WTC11 (cell line): ENCODE measurements around the gene PTPRN2. TPM values are rescaled to one million over a fixed set of nuclear protein-coding genes. Genes with fewer than 3 reads are reported as not detected.
A peak's percentile ranks its signal among the peaks of the same experiment; 100 is the strongest.

Experiments used
- ATAC-seq: fragments of 200-7000 bp; cut with Tn5 transposase; 2 replicates; pipeline ENCODE4 v1.10.0; 2021; ENCODE audit warnings: mild to moderate bottlenecking, moderate library complexity
- CTCF ChIA-PET: fragments of 300-600 bp; sonication (Branson Sonifier 250); formaldehyde crosslinking; loops from one replicate; lab custom pipeline; 2021; ENCODE audit warnings: antibody characterized with exemption; lab: Charles Lee
- POLR2A ChIA-PET: fragments of 350-600 bp; sonication (Branson Sonifier 250); formaldehyde crosslinking; loops from one replicate; lab custom pipeline; 2021; ENCODE audit warnings: antibody characterized with exemption; lab: Charles Lee
- DNase-seq: peaks from one replicate; pipeline ENCODE4 v3.0.0; 2021; ENCODE audit warnings: low spot score
- H3K27ac Mint-ChIP-seq: 2 replicates; pipeline ENCODE4 v1.8.0; 2021; ENCODE audit warnings: mixed read lengths
- H3K27me3 Mint-ChIP-seq: 2 replicates; pipeline ENCODE4 v1.8.0; 2021; ENCODE audit warnings: low read depth, mild to moderate bottlenecking, moderate library complexity, mixed read lengths
- H3K36me3 Mint-ChIP-seq: 2 replicates; pipeline ENCODE4 v1.8.0; 2021; ENCODE audit warnings: mixed read lengths
- H3K4me1 Mint-ChIP-seq: 2 replicates; pipeline ENCODE4 v1.8.0; 2022; ENCODE audit warnings: mixed read lengths
- H3K4me3 Mint-ChIP-seq: 2 replicates; pipeline ENCODE4 v1.8.0; 2021; ENCODE audit warnings: mild to moderate bottlenecking, moderate library complexity, mixed read lengths
- H3K9me3 Mint-ChIP-seq: 2 replicates; pipeline ENCODE4 v1.8.0; 2021; ENCODE audit warnings: mixed read lengths
- CBFB ChIP-seq: sonication (generic); formaldehyde crosslinking; IDR thresholded peaks from 2 replicates; pipeline ENCODE4 v1.8.1; 2022; ENCODE audit warnings: mild to moderate bottlenecking, low read depth, missing genetic modification reagents
- EMX1 ChIP-seq: fragments of 250-450 bp; sonication (Bioruptor Pico); IDR thresholded peaks from 2 replicates; pipeline ENCODE4 v1.8.0; 2021; ENCODE audit warnings: mild to moderate bottlenecking
- FOXP1 ChIP-seq: sonication (generic); formaldehyde crosslinking; IDR thresholded peaks from 2 replicates; pipeline ENCODE4 v1.8.0; 2022; ENCODE audit warnings: missing genetic modification reagents, mild to moderate bottlenecking, moderate library complexity, borderline replicate concordance
- GABPB1 ChIP-seq: sonication (generic); formaldehyde crosslinking; IDR thresholded peaks from 2 replicates; pipeline ENCODE4 v1.8.1; 2023; ENCODE audit warnings: mild to moderate bottlenecking, missing genetic modification reagents
- GRHL2 ChIP-seq: fragments of 250-450 bp; sonication (Bioruptor Pico); IDR thresholded peaks from 2 replicates; pipeline ENCODE4 v1.8.0; 2022; ENCODE audit warnings: mild to moderate bottlenecking, moderate library complexity; ENCODE audit not compliant: insufficient replicate concordance, severe bottlenecking
- JUN ChIP-seq: sonication (generic); formaldehyde crosslinking; IDR thresholded peaks from 2 replicates; pipeline ENCODE4 v1.8.0; 2023; ENCODE audit warnings: mild to moderate bottlenecking, missing genetic modification reagents
- MXD4 ChIP-seq: fragments of 250-450 bp; sonication (Bioruptor Pico); IDR thresholded peaks from 2 replicates; pipeline ENCODE4 v1.8.0; 2021; ENCODE audit warnings: mild to moderate bottlenecking, moderate library complexity, borderline replicate concordance
- NFE2L1 ChIP-seq: sonication (generic); formaldehyde crosslinking; IDR thresholded peaks from 2 replicates; pipeline ENCODE4 v1.8.1; 2023; ENCODE audit warnings: missing genetic modification reagents
- total RNA-seq: library from RNA; stranded (reverse); gene quantifications from 3 replicates; pipeline ENCODE4 v1.2.3, GENCODE V29; 2021
- TF ChIP-seq, protein P1 (sequence below): sonication (generic); formaldehyde crosslinking; IDR thresholded peaks from 2 replicates; pipeline ENCODE4 v1.8.1; 2022; ENCODE audit warnings: low read depth, mild to moderate bottlenecking, moderate library complexity, missing genetic modification reagents, borderline replicate concordance
- TF ChIP-seq, protein P2 (sequence below): sonication (generic); formaldehyde crosslinking; IDR thresholded peaks from 2 replicates; pipeline ENCODE4 v1.8.0; 2022; ENCODE audit warnings: missing genetic modification reagents
- TF ChIP-seq, protein P3 (sequence below): sonication (generic); formaldehyde crosslinking; IDR thresholded peaks from 2 replicates; pipeline ENCODE4 v1.8.1; 2022; ENCODE audit warnings: mild to moderate bottlenecking, moderate library complexity, missing genetic modification reagents
- TF ChIP-seq, protein P4 (sequence below): sonication (generic); formaldehyde crosslinking; IDR thresholded peaks from 2 replicates; pipeline ENCODE4 v1.8.1; 2023; ENCODE audit warnings: mild to moderate bottlenecking, missing genetic modification reagents, borderline replicate concordance
- TF ChIP-seq, protein P5 (sequence below): sonication (generic); formaldehyde crosslinking; IDR thresholded peaks from 2 replicates; pipeline ENCODE4 v1.8.0; 2022; ENCODE audit warnings: mild to moderate bottlenecking, missing genetic modification reagents

PTPRN2 gene
- total RNA-seq, 1 experiment from 2014 or later: 4.7 TPM

DNA sequence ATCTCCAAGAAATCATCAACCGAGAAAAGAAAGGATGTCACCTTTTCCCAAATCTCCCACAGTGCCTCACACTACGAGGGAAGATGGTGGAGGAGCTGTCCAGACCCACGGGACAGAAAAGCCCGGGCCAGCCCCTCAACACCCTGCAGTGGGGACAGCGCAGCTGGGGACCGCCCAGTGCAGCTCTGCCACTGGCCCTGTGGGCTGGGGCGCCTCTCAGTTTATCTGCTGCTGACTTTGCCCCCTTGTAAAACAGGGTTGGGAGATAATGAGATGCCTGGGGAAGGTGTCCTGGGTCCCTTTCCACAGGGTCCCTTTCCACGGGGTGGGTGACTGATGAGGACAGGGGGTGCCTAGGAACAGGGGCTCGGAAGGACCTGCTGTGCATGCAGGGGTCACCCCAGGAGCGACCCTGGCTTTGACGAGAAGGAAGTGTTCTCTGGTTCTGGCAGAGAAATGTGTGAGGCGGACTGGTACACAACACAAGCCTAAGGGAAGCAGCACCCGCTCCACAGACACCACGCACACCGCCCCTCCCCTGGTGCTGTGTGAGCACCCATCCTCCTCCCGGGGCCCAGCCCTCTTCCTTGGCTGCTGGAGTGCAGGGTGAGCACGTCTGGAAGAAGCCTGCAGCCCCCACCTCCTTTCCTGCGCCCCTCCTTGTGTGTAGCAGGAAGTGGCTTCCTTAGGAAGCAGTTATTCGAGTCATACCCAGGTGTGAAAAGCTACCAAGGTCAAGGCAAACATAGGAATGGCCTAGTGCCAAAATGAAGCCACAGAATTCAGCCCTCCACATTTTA, 911.0 kb downstream of the PTPRN2 start:
- ChIA-PET POLR2A (no interaction called here), CTCF (no interaction called here)
- H3K9me3 Mint-ChIP-seq: peaks cover 11% of the 10 kb centered on the region
- ATAC-seq (peak; percentile 16; the same call in 1 of the 2 replicates), DNase-seq (no peak)
- H3K4me3 Mint-ChIP-seq: no peak overlapping the region
- H3K4me1 Mint-ChIP-seq: peaks cover 13% of the 10 kb centered on the region
- peaks cover 63% of the 10 kb centered on the region for H3K27me3 Mint-ChIP-seq
- H3K27ac Mint-ChIP-seq: no peak overlapping the region
- peaks cover 13% of the 10 kb centered on the region for H3K36me3 Mint-ChIP-seq
- TF ChIP-seq GABPB1 (CRISPR knock-in tag): no peak
- TF ChIP-seq NFE2L1 (CRISPR knock-in tag): no peak
- TF ChIP-seq GRHL2 (CRISPR knock-in tag): no peak
- TF ChIP-seq, all 79 proteins: peak for 0

DNA sequence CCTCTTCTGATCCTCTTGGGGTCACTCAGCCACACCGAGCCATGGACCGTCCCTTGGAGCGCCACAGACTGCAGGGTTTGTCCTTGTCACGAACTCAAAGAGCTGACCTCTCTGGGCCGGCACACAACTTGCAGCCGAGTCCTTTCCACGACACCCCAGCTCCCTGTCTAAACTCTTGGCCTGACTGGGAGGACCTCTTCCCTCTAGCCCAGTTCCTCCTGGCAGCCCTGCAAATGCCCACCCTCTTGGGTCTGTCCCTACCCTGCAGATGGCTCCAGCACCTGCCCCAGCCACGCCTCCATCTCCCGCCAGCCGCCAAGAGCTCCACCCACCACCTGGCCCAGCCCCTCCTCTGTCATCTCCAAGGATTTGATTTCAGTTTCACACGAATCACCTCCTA, 911.6 kb downstream of the PTPRN2 start:
- Mint-ChIP-seq H3K9me3 (peaks cover 11% of the 10 kb centered on the region), H3K4me3 (no peak overlapping the region), H3K36me3 (peaks cover 9% of the 10 kb centered on the region), H3K27me3 (peaks cover 57% of the 10 kb centered on the region), H3K27ac (no peak overlapping the region), H3K4me1 (peaks cover 9% of the 10 kb centered on the region; the same call in 1 of the 2 replicates)
- POLR2A ChIA-PET: no interaction called here
- CTCF ChIA-PET: no interaction called here
- TF ChIP-seq EMX1 (no peak), FOXP1 (CRISPR knock-in tag) (no peak), MXD4 (CRISPR knock-in tag) (no peak)
- TF ChIP-seq, protein P1, sequence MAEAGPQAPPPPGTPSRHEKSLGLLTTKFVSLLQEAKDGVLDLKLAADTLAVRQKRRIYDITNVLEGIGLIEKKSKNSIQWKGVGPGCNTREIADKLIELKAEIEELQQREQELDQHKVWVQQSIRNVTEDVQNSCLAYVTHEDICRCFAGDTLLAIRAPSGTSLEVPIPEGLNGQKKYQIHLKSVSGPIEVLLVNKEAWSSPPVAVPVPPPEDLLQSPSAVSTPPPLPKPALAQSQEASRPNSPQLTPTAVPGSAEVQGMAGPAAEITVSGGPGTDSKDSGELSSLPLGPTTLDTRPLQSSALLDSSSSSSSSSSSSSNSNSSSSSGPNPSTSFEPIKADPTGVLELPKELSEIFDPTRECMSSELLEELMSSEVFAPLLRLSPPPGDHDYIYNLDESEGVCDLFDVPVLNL (CRISPR knock-in tag): no peak
- TF ChIP-seq, protein P2, sequence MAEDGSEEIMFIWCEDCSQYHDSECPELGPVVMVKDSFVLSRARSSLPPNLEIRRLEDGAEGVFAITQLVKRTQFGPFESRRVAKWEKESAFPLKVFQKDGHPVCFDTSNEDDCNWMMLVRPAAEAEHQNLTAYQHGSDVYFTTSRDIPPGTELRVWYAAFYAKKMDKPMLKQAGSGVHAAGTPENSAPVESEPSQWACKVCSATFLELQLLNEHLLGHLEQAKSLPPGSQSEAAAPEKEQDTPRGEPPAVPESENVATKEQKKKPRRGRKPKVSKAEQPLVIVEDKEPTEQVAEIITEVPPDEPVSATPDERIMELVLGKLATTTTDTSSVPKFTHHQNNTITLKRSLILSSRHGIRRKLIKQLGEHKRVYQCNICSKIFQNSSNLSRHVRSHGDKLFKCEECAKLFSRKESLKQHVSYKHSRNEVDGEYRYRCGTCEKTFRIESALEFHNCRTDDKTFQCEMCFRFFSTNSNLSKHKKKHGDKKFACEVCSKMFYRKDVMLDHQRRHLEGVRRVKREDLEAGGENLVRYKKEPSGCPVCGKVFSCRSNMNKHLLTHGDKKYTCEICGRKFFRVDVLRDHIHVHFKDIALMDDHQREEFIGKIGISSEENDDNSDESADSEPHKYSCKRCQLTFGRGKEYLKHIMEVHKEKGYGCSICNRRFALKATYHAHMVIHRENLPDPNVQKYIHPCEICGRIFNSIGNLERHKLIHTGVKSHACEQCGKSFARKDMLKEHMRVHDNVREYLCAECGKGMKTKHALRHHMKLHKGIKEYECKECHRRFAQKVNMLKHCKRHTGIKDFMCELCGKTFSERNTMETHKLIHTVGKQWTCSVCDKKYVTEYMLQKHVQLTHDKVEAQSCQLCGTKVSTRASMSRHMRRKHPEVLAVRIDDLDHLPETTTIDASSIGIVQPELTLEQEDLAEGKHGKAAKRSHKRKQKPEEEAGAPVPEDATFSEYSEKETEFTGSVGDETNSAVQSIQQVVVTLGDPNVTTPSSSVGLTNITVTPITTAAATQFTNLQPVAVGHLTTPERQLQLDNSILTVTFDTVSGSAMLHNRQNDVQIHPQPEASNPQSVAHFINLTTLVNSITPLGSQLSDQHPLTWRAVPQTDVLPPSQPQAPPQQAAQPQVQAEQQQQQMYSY (CRISPR knock-in tag): no peak
- TF ChIP-seq, protein P3, sequence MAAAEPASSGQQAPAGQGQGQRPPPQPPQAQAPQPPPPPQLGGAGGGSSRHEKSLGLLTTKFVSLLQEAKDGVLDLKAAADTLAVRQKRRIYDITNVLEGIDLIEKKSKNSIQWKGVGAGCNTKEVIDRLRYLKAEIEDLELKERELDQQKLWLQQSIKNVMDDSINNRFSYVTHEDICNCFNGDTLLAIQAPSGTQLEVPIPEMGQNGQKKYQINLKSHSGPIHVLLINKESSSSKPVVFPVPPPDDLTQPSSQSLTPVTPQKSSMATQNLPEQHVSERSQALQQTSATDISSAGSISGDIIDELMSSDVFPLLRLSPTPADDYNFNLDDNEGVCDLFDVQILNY (CRISPR knock-in tag): no peak
- DNase-seq (no peak), ATAC-seq (peak; percentile 67)

DNA sequence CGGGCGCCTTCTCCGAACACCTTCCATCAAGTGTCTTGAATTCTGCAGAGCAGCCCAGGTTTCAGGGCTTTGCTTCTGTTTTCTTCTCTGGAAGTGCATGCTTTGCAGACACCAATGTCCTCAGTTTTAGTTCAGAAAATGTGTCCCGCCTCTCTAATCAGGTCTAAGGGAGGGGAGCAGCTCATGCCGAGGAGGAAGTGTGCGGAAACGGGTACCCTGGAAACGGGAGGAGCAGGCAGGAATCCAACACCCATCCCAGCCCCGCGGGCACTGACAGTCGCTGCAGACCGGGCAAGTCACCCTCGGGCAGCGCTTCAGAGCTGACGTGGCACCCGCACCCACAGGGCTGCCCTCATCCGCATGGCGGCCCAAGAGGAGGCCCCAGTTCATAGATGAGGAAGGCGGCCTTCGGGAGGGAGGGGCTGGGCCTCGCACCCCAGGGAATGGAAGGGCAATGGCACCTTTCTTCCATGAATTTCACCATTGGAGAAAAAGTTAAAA, 912.1 kb downstream of the PTPRN2 start:
- TF ChIP-seq, protein P4, sequence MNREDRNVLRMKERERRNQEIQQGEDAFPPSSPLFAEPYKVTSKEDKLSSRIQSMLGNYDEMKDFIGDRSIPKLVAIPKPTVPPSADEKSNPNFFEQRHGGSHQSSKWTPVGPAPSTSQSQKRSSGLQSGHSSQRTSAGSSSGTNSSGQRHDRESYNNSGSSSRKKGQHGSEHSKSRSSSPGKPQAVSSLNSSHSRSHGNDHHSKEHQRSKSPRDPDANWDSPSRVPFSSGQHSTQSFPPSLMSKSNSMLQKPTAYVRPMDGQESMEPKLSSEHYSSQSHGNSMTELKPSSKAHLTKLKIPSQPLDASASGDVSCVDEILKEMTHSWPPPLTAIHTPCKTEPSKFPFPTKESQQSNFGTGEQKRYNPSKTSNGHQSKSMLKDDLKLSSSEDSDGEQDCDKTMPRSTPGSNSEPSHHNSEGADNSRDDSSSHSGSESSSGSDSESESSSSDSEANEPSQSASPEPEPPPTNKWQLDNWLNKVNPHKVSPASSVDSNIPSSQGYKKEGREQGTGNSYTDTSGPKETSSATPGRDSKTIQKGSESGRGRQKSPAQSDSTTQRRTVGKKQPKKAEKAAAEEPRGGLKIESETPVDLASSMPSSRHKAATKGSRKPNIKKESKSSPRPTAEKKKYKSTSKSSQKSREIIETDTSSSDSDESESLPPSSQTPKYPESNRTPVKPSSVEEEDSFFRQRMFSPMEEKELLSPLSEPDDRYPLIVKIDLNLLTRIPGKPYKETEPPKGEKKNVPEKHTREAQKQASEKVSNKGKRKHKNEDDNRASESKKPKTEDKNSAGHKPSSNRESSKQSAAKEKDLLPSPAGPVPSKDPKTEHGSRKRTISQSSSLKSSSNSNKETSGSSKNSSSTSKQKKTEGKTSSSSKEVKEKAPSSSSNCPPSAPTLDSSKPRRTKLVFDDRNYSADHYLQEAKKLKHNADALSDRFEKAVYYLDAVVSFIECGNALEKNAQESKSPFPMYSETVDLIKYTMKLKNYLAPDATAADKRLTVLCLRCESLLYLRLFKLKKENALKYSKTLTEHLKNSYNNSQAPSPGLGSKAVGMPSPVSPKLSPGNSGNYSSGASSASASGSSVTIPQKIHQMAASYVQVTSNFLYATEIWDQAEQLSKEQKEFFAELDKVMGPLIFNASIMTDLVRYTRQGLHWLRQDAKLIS (CRISPR knock-in tag): no peak
- TF ChIP-seq CBFB: no peak
- TF ChIP-seq JUN (CRISPR knock-in tag): no peak
- TF ChIP-seq, protein P5, sequence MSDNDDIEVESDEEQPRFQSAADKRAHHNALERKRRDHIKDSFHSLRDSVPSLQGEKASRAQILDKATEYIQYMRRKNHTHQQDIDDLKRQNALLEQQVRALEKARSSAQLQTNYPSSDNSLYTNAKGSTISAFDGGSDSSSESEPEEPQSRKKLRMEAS: no peak
- TF ChIP-seq, all 79 proteins: peak for 0
- CTCF ChIA-PET: no interaction called here
- Mint-ChIP-seq H3K4me3 (no peak overlapping the region), H3K27me3 (peaks cover 52% of the 10 kb centered on the region), H3K9me3 (peaks cover 11% of the 10 kb centered on the region), H3K4me1 (peaks cover 9% of the 10 kb centered on the region; the same call in 1 of the 2 replicates), H3K27ac (no peak overlapping the region), H3K36me3 (peaks cover 9% of the 10 kb centered on the region)
- DNase-seq: no peak
- no peak for ATAC-seq
- POLR2A ChIA-PET: no interaction called here
